ENCODE results near the gene NSUN7.

NSUN7 gene

GRCh38 chr4:40734497-40734896 is 15.3 kb upstream of the NSUN7 start:
- no peak for DNase-seq (ENCODE audit: low spot score)

DNA sequence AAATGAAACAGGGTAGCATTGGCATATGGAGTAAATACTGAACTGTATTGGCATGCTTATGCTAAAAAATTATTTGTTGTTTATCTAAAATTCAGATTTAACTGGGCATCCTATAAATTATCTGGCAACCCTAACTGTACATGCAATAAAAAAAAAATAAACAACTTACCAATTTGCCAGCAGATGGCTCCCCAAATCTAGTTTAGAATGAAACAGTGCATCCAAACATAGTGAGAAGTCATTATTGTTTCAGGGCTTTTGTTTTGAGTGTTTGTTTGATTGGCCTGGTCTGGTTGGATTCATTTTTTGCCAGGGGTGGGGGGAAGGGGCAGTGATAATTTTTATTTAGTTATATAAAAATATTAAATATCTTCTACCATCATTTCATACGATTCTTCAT is 12.8 kb upstream of the NSUN7 start:
- DNase-seq (ENCODE audit: low spot score) = peak; percentile 68

DNA sequence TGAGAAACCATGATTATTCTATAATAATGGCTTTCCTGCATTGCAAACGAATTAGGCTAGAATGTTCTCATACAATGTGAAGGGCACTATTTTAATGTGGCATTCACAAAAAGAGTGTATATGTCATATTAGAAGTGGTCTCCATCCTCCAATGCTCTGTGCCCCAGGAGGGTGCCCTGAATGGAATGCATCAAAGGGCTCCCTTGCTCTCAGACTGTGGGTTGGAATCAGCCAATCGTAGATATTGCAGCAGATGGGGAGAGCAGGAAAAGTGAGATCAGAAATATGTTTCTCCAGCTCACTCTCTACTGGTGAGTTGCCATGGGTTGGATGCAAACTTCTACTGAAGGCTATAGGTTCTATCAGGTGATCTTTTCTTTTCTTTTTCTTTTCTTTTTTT is 11.9 kb upstream of the NSUN7 start:
- DNase-seq (ENCODE audit: low spot score) = no peak

- DNase-seq (ENCODE audit: low spot score) = no peak
These were observed 10.4 kb upstream of the NSUN7 start for GRCh38 chr4:40739347-40739746.

GRCh38 chr4:40744218-40744617 is 5.5 kb upstream of the NSUN7 start:
- no peak for DNase-seq (ENCODE audit: low spot score)

DNA sequence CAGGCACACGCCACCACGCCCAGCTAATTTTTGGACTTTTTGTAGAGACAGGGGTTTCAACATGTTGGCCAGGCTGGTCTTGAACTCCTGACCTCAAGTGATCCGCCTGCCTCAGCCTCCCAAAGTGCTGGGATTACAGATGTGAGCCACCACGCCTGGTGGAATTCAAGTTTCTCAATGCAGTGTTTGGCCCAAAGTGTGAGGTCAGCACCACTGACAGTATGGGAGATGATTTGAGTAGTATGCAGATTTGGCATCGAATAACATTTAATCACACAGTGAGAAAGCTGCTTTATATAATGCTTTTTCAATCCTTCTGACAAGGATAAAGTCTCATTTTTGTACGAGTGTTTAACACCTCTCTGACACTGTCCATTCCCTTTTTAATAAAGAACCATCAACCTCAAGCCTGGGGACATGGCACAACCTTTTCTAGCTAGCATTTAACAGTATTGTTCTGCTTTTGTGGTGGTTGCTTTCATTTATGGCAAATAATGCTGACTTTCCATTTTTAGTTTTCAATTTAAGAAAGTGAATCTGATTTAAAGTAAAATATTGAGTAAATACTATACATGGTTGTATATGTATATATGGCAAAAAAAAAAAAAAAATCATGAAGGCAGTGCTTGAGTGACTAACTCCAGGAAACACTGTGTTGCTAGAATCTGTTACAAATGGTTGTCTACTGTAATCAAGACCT is 4.3 kb upstream of the NSUN7 start:
- DNase-seq (ENCODE audit: low spot score) = no peak

DNA sequence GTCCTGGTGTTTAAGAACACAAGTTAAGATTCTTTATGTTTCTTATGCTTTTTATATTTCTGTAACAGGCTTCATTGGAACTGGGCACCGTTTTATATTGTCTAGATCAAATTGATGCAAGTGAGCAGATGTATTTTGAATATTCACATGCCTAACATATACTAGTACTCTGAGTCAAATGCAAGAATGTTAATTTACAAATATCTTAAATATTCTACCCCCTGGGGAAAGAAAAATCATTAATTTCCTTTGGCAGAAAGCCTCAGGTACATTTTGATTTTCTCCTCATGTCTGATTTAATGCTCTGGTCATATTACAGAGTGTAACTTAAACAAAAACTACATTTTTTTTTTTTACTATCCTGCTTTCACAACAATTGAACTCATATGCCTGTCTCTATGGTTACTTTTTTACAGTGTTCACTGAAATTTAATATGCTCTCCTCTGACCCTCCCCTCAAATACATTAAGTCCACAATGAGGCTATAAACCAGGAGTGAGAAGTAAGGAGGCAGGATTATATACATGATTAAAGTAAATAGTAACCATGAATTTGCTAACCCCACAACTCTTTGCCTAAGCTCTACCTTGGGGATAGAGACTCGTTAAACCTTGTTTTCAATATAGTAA is 2.4 kb upstream of the NSUN7 start:
- DNase-seq (ENCODE audit: low spot score) = no peak

- no peak for DNase-seq (ENCODE audit: low spot score)
These were observed 905 bp downstream of the NSUN7 start for GRCh38 chr4:40750461-40751258.

GRCh38 chr4:40755616-40756015 is 5.9 kb downstream of the NSUN7 start:
- DNase-seq (ENCODE audit: low spot score) = no peak

DNA sequence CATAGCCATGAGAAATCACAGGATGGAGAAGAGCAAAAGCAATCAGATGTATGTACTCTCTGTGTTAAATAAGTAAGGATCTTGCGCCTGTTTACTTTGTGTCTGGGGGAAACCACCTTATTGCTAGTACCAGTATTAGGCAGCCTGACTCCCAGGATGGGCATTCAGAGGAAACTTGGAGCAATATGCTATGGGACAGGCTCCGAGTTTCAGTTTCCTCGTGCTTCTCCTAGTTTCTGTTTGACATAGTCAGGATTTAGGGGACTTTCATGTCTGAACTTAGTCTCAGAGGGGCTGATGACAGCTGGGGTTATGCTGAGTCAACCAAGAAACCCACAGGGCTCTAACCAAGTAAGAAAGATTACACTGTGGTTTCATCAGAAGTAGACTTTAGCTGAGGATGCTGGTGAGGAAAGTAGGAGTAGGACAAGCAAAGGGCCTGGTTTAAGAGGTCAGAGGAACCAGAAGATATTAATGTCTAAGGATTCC is 13.5 kb downstream of the NSUN7 start:
- peak; percentile 37 for DNase-seq (ENCODE audit: low spot score)

DNA sequence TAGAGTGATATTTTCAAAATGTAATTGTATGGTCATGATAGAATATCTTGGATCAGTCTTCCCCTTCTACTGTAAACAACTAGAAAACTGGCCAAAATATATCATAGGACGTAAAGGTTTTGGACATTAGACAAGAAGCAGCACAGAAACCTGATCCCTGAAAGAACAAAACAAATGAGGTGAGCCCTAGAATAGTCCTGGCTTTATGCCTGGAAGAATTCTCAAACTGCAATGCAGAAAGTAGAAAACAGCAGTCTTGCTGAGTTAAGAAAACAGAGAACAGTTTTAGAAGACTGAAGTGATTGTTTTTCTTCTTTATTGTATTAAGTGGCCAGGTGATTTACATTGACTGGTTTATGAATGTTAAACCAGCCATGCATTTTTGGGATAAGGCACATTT is 19.5 kb downstream of the NSUN7 start:
- DNase-seq (ENCODE audit: low spot score) = no peak

GRCh38 chr4:40778090-40778489 is 28.3 kb downstream of the NSUN7 start:
- DNase-seq (ENCODE audit: low spot score) = no peak

DNA sequence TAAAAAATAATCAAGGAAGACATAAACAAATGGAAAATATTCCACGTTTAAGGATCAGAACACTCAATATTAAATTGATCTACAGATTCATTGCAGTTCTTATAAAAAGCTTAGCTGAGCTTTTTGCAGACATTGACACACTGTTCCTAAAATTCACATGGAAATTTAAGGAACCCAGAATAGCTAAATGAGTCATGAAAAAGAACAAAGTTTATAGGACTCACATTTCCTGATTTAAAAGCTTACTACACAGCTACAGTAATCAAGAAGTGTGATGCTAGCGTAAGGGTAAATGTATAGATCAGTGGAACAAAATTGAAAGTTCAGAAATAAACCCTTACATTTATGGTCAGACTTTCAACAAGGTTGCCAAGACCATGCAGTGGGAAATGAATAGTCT is 33.1 kb downstream of the NSUN7 start:
- DNase-seq (ENCODE audit: low spot score) = no peak

DNA sequence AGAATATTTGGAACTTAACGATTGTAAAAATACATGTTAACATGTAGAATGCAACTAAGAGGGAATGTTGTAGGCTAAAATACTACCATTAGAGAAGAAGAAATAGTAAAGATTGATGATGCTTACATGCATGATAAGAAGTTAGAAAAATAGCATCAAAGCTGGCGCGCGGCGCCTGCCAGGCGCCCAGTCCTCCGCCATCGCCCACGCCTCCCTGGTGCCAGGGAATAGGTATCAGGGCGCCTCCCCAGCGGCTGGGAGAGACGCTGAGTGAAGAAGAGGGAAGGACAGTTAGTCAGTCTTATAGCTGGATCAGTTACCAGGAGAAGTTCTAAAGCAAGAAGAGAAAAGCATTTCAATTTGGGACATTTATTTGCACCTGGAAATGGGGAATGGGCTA is 36.0 kb downstream of the NSUN7 start:
- no peak for DNase-seq (ENCODE audit: low spot score)

GRCh38 chr4:40788331-40788730 is 38.6 kb downstream of the NSUN7 start:
- DNase-seq (ENCODE audit: low spot score) = no peak

DNA sequence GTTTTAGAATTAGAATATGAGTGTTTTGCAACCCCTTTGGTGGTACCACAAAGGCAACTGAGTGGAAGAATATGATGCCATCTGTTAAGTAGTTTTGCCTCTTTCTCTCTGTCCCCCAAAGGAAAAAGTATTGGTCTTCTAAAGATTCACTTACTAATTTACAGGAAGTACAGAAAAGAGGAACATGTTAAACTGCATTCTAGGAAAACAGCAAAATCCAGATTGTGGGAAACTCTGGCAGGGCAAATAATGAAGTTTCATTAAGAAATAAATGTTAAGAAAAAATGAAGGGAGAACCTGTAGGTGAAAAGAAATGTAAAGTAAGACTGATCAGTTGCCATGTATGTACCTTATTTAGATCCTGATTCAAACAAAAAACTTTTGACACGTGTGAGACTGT is 39.3 kb downstream of the NSUN7 start:
- no peak for DNase-seq (ENCODE audit: low spot score)

DNA sequence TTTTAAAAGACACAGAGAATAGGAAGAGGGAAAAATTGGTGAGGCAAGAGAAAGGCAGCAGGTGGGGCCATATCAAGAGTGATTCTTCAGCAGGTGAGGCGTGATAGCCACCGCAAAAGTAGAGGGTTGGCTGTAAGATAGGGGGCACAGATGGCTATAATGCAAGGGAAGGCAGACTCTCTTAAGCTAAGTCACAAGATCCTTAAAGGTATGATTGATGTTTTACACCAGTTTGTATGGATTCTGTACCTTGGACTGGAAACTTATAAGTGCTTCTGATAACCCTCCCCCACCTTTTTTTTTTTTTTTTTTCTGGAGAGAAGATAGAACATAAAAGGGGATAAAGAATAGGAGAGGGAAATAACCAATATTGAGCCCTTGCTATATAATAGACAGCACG is 40.0 kb downstream of the NSUN7 start:
- no peak for DNase-seq (ENCODE audit: low spot score)

DNA sequence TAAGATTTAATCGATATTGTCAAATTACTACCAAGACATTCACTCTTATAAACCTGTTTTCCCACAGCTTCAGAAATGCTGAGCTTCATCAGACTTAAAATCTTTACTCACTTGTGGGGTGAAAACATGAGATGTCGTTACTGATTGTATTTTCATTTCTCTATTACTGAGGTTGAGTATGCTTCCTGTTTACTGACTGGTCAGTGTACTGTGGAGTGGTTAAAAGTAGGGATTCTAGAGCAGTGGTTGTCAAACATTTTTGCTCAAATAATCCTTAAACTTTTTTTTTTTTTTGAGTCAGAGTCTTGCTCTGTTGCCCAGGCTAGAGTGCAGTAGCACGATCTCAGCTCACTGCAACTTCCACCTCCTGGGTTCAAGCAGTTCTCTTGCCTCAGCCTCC is 50.3 kb downstream of the NSUN7 start:
- peak; percentile 24 for DNase-seq (ENCODE audit: low spot score)

- DNase-seq (ENCODE audit: low spot score) = no peak
These were observed 54.8 kb downstream of the NSUN7 start for GRCh38 chr4:40804598-40804997.

GRCh38 chr4:40808926-40809457 is 59.2 kb downstream of the NSUN7 start:
- DNase-seq (ENCODE audit: low spot score) = no peak

DNA sequence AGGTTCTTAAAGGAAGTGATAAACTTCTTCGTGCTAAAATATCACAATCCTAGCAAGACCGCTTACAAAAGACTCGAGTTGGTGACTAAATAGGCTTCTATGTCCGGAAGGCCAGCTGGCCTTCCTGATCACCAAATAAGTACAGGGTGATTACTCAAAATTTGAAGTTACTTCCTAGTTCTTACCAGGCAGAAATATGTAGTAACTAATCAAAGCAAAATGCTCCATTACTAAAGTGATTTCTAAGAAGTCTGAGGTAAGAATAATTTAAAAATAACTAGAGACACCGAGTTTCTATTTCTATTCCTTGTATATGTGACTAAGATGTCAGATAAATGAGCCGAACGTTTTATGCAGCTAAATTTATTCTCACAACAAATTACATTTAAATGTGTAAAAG is 62.2 kb downstream of the NSUN7 start:
- no peak for DNase-seq (ENCODE audit: low spot score)

DNA sequence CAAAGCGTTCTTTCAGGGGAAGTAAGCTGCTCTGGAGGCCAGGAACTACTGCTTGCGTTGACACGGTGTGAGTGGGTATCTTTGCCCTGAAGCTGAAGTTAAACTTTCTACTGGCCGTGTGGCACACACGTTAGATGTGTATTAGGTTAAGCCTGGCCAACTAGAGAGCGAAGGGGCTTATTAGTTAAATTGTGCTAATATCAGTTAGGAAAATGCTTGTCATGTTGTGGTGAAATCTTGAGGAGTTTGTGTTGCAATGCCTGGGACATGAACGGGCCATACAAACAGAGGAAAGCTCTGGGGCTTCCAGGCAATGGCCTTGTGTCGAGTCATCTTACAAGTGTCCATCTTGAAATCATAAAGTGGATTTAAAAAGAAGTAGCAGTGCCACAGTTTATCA is 62.6 kb downstream of the NSUN7 start:
- no peak for DNase-seq (ENCODE audit: low spot score)

DNA sequence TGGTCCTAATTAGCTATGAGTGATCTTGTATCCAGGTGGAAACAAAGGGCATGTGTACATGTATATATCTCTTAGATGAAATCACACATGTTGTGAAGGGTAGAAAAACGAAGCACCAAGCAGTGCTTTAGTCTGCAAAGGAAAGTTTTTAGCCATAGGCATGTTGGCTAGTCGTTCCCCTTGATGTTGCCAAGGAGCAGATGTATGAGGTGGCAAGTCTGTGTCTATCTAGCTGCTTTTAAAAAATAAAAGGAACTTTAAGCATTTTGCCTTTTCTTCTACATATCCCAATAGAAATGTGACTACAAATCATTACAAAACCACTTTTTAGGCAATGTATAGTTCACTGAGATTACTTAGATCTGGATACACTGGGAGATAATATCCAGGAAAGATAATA is 63.1 kb downstream of the NSUN7 start:
- DNase-seq (ENCODE audit: low spot score) = no peak

All from NAMALWA (cell line).